ENCODE results near the gene CBLIF.

DNA sequence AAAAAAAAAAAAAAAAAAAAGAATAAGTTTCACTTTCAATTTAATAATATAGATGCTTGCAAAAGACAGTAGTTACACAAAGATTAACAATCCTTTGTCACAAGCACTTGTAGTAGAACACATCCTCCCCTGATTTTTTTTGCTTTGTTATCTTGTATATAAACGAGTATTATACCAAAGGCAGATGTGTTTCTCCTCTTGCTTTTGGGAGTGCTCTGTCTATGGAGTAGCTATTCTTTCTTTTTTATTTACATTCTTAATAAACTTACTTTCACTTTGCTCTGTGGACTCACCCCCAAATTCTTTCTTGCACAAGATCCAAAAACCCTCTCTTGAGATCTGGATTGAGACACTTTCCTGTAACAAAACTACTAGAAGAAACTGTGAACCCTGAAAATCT, 31.3 kb downstream of the CBLIF start:
- TF ChIP-seq, protein P1, sequence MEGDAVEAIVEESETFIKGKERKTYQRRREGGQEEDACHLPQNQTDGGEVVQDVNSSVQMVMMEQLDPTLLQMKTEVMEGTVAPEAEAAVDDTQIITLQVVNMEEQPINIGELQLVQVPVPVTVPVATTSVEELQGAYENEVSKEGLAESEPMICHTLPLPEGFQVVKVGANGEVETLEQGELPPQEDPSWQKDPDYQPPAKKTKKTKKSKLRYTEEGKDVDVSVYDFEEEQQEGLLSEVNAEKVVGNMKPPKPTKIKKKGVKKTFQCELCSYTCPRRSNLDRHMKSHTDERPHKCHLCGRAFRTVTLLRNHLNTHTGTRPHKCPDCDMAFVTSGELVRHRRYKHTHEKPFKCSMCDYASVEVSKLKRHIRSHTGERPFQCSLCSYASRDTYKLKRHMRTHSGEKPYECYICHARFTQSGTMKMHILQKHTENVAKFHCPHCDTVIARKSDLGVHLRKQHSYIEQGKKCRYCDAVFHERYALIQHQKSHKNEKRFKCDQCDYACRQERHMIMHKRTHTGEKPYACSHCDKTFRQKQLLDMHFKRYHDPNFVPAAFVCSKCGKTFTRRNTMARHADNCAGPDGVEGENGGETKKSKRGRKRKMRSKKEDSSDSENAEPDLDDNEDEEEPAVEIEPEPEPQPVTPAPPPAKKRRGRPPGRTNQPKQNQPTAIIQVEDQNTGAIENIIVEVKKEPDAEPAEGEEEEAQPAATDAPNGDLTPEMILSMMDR (IDR thresholded peaks at IDR 0.05): no peak
- TF ChIP-seq, protein P2, sequence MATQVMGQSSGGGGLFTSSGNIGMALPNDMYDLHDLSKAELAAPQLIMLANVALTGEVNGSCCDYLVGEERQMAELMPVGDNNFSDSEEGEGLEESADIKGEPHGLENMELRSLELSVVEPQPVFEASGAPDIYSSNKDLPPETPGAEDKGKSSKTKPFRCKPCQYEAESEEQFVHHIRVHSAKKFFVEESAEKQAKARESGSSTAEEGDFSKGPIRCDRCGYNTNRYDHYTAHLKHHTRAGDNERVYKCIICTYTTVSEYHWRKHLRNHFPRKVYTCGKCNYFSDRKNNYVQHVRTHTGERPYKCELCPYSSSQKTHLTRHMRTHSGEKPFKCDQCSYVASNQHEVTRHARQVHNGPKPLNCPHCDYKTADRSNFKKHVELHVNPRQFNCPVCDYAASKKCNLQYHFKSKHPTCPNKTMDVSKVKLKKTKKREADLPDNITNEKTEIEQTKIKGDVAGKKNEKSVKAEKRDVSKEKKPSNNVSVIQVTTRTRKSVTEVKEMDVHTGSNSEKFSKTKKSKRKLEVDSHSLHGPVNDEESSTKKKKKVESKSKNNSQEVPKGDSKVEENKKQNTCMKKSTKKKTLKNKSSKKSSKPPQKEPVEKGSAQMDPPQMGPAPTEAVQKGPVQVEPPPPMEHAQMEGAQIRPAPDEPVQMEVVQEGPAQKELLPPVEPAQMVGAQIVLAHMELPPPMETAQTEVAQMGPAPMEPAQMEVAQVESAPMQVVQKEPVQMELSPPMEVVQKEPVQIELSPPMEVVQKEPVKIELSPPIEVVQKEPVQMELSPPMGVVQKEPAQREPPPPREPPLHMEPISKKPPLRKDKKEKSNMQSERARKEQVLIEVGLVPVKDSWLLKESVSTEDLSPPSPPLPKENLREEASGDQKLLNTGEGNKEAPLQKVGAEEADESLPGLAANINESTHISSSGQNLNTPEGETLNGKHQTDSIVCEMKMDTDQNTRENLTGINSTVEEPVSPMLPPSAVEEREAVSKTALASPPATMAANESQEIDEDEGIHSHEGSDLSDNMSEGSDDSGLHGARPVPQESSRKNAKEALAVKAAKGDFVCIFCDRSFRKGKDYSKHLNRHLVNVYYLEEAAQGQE (IDR thresholded peaks at IDR 0.05; ENCODE audit: insufficient read depth in 1 of 2, low read depth in 2 of 2, low read length in 1 of 2): no peak
